Measurements from ENCODE around the gene TMEM198. TPM values are rescaled to one million over a fixed set of nuclear protein-coding genes. Genes with fewer than 3 reads are reported as not detected.

The TMEM198 gene
- total and polyA plus RNA-seq, 2 donors (not counting 1 experiment from before 2014, with no cell fraction given) = 0.39 to 1.1 TPM

GRCh38 chr2:219511547-219512325 is 32.1 kb upstream of the TMEM198 start:
- peaks cover 15 to 30% of the 10 kb centered on the region in 2 donors for H3K4me1 ChIP-seq (ENCODE audit: control insufficient read depth in 2 of 2, insufficient read depth in 2 of 2, low read length in 2 of 2)
- Mint-ChIP-seq H3K4me3 (no peak overlapping the region), H3K4me1 (peaks cover 26% of the 10 kb centered on the region), H3K9me3 (ENCODE audit: insufficient read depth) (no peaks in the 10 kb centered on the region), H3K27me3 (peaks cover 61% of the 10 kb centered on the region), H3K27ac (no peak overlapping the region)
- H2AFZ ChIP-seq (ENCODE audit: insufficient read depth, low read depth, low read length, poor library complexity, severe bottlenecking) = no peak overlapping the region
- H3K4me3 ChIP-seq (ENCODE audit: control extremely low read depth in 1 of 5, extremely low read depth in 1 of 5, insufficient read depth in 1 of 5, low read depth in 2 of 5, low read length in 4 of 5) = no peak overlapping the region
- DNase-seq = no peak
- H3K79me2 ChIP-seq (ENCODE audit: control insufficient read depth, insufficient read depth, low read length) = no peaks in the 10 kb centered on the region
- peaks cover 0 to 6% of the 10 kb centered on the region in 2 experiments for H3K36me3 ChIP-seq (replicated peaks in 1 of 2; ENCODE audit: control extremely low read depth in 1 of 2, control insufficient read depth in 1 of 2, extremely low read depth in 1 of 2, insufficient read depth in 2 of 2, low read length in 1 of 2)
- H3K27ac ChIP-seq (ENCODE audit: low read length in 2 of 2) = no peak overlapping the region
- ChIA-PET POLR2A (no interaction called here), CTCF (interaction anchor here (0.6 to 1.7 kb wide), 4 partner anchors 9 to 88 kb away, joined by 3 to 8 read pairs (median 4); a partner anchor contains a TSS)
- WGBS (ENCODE audit: insufficient coverage) = 12% methylated on average over 8 of the region's 15 CpGs
- no peaks in the 10 kb centered on the region for H4K20me1 ChIP-seq (ENCODE audit: control insufficient read depth, insufficient read depth, low read length, poor library complexity, severe bottlenecking)
- H3K9ac ChIP-seq (ENCODE audit: low read length) = no peak overlapping the region
- intact Hi-C loops (cut with micrococcal nuclease) = no loop called here
- H3K4me2 ChIP-seq (replicated peaks; ENCODE audit: low read depth, low read length, poor library complexity, severe bottlenecking) = no peak overlapping the region
- ATAC-seq (ENCODE audit: low read depth) = no peak
- TF ChIP-seq CTCF (IDR thresholded peaks at IDR 0.05) (no peak), EZH2 (IDR thresholded peaks at IDR 0.05; ENCODE audit: borderline replicate concordance, insufficient read depth, low read depth, low read length, poor library complexity, severe bottlenecking) (no peak)
- peaks cover 0 to 85% (median 19%) of the 10 kb centered on the region in 4 experiments for H3K27me3 ChIP-seq (replicated peaks in 1 of 4; ENCODE audit: control extremely low read depth in 1 of 4, control insufficient read depth in 3 of 4, insufficient read depth in 4 of 4, low read length in 3 of 4)
- H3K9me3 ChIP-seq (ENCODE audit: control extremely low read depth in 1 of 3, control insufficient read depth in 2 of 3, insufficient read depth in 1 of 3, low read length in 2 of 3) = peaks cover 0 to 18% (median 0%) of the 10 kb centered on the region in 3 donors

Measured in B cell (primary cell).